GM23338 (cell line): ENCODE measurements around the gene ICA1L. TPM values are rescaled to one million over a fixed set of nuclear protein-coding genes. Genes with fewer than 3 reads are reported as not detected.

ENCODE experiments used
- ATAC-seq: fragments of 200-7000 bp; cut with Tn5 transposase; 3 replicates; pipeline ENCODE4 v1.9.1; 2020
- DNase-seq: peaks from one replicate; pipeline ENCODE4 v3.0.0-alpha.2; 2015; ENCODE audit warnings: low spot score
- H2AFZ ChIP-seq: fragments of 200-600 bp; sonication (generic); 2 replicates; pipeline ENCODE4 v1.8.0; 2016; ENCODE audit warnings: antibody characterized with exemption, mild to moderate bottlenecking, moderate library complexity
- H3F3A ChIP-seq: fragments of 200-600 bp; sonication (generic); replicated peaks from 2 replicates; pipeline ENCODE4 v1.8.0; 2017; ENCODE audit warnings: antibody characterized with exemption, mixed run types, low read depth
- H3K27ac ChIP-seq: fragments of 200-600 bp; sonication (generic); 2 replicates; pipeline ENCODE4 v1.6.1; 2016; ENCODE audit warnings: low read depth
- H3K27me3 ChIP-seq: fragments of 200-600 bp; sonication (generic); 2 replicates; pipeline ENCODE4 v1.8.0; 2016; ENCODE audit warnings: mild to moderate bottlenecking, mixed run types, moderate library complexity; ENCODE audit not compliant: insufficient read depth
- H3K36me3 ChIP-seq: fragments of 200-600 bp; sonication (generic); 2 replicates; pipeline ENCODE4 v1.8.0; 2016; ENCODE audit warnings: mild to moderate bottlenecking; ENCODE audit not compliant: insufficient read depth
- H3K4me1 ChIP-seq: fragments of 200-600 bp; sonication (generic); 2 replicates; pipeline ENCODE4 v1.8.0; 2016; ENCODE audit warnings: mild to moderate bottlenecking, moderate library complexity; ENCODE audit not compliant: insufficient read depth
- H3K4me2 ChIP-seq: fragments of 200-600 bp; sonication (generic); 2 replicates; pipeline ENCODE4 v1.7.1; 2017; ENCODE audit warnings: mixed run types
- H3K4me3 ChIP-seq: fragments of 200-600 bp; sonication (generic); 2 replicates; pipeline ENCODE4 v1.6.1; 2016; ENCODE audit warnings: mixed run types
- H3K79me2 ChIP-seq: fragments of 200-600 bp; sonication (generic); replicated peaks from 2 replicates; pipeline ENCODE4 v1.8.0; 2017; ENCODE audit warnings: mild to moderate bottlenecking; ENCODE audit not compliant: insufficient read depth
- H3K9me2 ChIP-seq: fragments of 200-600 bp; sonication (generic); 2 replicates; pipeline ENCODE4 v1.8.0; 2017; ENCODE audit not compliant: insufficient read depth
- H4K20me1 ChIP-seq: fragments of 200-600 bp; sonication (generic); replicated peaks from 2 replicates; pipeline ENCODE4 v1.8.0; 2017; ENCODE audit warnings: mild to moderate bottlenecking; ENCODE audit not compliant: insufficient read depth
- H3K27ac Mint-ChIP-seq: 2 replicates; pipeline ENCODE4 v1.8.0; 2020; ENCODE audit warnings: inconsistent platforms, mild to moderate bottlenecking, moderate library complexity, mixed read lengths
- H3K27me3 Mint-ChIP-seq: 3 replicates; pipeline ENCODE4 v1.8.0; 2022; ENCODE audit warnings: low read depth, mild to moderate bottlenecking, moderate library complexity, mixed read lengths, inconsistent platforms; ENCODE audit not compliant: insufficient read depth, poor library complexity
- H3K36me3 Mint-ChIP-seq: 3 replicates; pipeline ENCODE4 v1.8.0; 2021; ENCODE audit warnings: low read depth, mild to moderate bottlenecking, inconsistent platforms, moderate library complexity, mixed read lengths
- H3K4me1 Mint-ChIP-seq: 3 replicates; pipeline ENCODE4 v1.8.0; 2020; ENCODE audit warnings: mild to moderate bottlenecking, inconsistent platforms, mixed read lengths
- H3K4me3 Mint-ChIP-seq: 3 replicates; pipeline ENCODE4 v1.8.0; 2021; ENCODE audit warnings: moderate library complexity, mild to moderate bottlenecking, inconsistent platforms, mixed read lengths
- H3K9me3 Mint-ChIP-seq: 3 replicates; pipeline ENCODE4 v1.8.0; 2020; ENCODE audit warnings: moderate library complexity, mild to moderate bottlenecking, inconsistent platforms, mixed read lengths
- CREB1 ChIP-seq: fragments of 250-450 bp; sonication (Bioruptor Pico); IDR thresholded peaks from 2 replicates; pipeline ENCODE4 v1.5.0; 2020; ENCODE audit warnings: low read depth, mild to moderate bottlenecking, moderate library complexity
- JUNB ChIP-seq: IDR thresholded peaks from one replicate; pipeline ENCODE4 v1.6.1; 2016; ENCODE audit warnings: antibody characterized with exemption; ENCODE audit not compliant: unreplicated experiment
- POLR2AphosphoS5 ChIP-seq: IDR thresholded peaks from 2 replicates; pipeline ENCODE4 v1.6.1; 2016; ENCODE audit warnings: antibody characterized with exemption, low read depth
- polyA plus RNA-seq: library from polyadenylated mRNA; unstranded; fragments of >200 nt; fragmentation: Nextera tagmentation; extraction: Ambion mirVana; gene quantifications from 2 replicates; pipeline ENCODE4 v1.2.1, GENCODE V29; 2016
- total RNA-seq: library from RNA; depleted of rRNA; stranded (reverse); fragments of >200 nt; shearing (Covaris generic); gene quantifications from 2 replicates; pipeline ENCODE4 v1.2.3, GENCODE V29; 2014
- TF ChIP-seq, protein P1 (sequence below): fragments of 250-450 bp; sonication (Bioruptor Pico); IDR thresholded peaks from 2 replicates; pipeline ENCODE4 v1.5.0; 2020; ENCODE audit warnings: mild to moderate bottlenecking, moderate library complexity
- TF ChIP-seq, protein P2 (sequence below): IDR thresholded peaks from one replicate; pipeline ENCODE4 v1.6.1; 2018; ENCODE audit warnings: antibody characterized with exemption; ENCODE audit not compliant: unreplicated experiment
- TF ChIP-seq, protein P3 (sequence below): IDR thresholded peaks from 2 replicates; pipeline ENCODE4 v1.6.1; 2016; ENCODE audit warnings: antibody characterized with exemption

ICA1L gene
- total and polyA plus RNA-seq, 2 experiments from 2014 or later, result 1.6 to 7.2 TPM

DNA sequence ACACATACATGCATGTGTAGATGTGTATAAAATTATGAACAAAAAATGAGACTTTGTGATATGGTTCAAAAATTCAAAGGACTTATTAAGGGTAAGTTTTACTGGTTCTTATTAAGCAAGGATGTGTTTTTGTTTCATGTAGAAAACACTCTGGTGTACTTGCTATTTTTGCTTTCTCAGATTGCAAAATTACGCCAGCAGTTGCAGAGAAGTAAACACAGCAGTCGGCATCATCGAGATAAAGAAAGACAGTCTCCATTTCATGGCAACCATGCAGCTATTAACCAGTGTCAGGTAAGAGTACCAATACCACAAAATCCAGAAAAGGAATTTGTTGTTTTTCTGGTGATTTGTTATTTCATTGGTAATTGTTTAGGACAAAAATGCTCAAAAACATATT is 145.5 kb downstream of the ICA1L start (continued):
- TF ChIP-seq, protein P1, sequence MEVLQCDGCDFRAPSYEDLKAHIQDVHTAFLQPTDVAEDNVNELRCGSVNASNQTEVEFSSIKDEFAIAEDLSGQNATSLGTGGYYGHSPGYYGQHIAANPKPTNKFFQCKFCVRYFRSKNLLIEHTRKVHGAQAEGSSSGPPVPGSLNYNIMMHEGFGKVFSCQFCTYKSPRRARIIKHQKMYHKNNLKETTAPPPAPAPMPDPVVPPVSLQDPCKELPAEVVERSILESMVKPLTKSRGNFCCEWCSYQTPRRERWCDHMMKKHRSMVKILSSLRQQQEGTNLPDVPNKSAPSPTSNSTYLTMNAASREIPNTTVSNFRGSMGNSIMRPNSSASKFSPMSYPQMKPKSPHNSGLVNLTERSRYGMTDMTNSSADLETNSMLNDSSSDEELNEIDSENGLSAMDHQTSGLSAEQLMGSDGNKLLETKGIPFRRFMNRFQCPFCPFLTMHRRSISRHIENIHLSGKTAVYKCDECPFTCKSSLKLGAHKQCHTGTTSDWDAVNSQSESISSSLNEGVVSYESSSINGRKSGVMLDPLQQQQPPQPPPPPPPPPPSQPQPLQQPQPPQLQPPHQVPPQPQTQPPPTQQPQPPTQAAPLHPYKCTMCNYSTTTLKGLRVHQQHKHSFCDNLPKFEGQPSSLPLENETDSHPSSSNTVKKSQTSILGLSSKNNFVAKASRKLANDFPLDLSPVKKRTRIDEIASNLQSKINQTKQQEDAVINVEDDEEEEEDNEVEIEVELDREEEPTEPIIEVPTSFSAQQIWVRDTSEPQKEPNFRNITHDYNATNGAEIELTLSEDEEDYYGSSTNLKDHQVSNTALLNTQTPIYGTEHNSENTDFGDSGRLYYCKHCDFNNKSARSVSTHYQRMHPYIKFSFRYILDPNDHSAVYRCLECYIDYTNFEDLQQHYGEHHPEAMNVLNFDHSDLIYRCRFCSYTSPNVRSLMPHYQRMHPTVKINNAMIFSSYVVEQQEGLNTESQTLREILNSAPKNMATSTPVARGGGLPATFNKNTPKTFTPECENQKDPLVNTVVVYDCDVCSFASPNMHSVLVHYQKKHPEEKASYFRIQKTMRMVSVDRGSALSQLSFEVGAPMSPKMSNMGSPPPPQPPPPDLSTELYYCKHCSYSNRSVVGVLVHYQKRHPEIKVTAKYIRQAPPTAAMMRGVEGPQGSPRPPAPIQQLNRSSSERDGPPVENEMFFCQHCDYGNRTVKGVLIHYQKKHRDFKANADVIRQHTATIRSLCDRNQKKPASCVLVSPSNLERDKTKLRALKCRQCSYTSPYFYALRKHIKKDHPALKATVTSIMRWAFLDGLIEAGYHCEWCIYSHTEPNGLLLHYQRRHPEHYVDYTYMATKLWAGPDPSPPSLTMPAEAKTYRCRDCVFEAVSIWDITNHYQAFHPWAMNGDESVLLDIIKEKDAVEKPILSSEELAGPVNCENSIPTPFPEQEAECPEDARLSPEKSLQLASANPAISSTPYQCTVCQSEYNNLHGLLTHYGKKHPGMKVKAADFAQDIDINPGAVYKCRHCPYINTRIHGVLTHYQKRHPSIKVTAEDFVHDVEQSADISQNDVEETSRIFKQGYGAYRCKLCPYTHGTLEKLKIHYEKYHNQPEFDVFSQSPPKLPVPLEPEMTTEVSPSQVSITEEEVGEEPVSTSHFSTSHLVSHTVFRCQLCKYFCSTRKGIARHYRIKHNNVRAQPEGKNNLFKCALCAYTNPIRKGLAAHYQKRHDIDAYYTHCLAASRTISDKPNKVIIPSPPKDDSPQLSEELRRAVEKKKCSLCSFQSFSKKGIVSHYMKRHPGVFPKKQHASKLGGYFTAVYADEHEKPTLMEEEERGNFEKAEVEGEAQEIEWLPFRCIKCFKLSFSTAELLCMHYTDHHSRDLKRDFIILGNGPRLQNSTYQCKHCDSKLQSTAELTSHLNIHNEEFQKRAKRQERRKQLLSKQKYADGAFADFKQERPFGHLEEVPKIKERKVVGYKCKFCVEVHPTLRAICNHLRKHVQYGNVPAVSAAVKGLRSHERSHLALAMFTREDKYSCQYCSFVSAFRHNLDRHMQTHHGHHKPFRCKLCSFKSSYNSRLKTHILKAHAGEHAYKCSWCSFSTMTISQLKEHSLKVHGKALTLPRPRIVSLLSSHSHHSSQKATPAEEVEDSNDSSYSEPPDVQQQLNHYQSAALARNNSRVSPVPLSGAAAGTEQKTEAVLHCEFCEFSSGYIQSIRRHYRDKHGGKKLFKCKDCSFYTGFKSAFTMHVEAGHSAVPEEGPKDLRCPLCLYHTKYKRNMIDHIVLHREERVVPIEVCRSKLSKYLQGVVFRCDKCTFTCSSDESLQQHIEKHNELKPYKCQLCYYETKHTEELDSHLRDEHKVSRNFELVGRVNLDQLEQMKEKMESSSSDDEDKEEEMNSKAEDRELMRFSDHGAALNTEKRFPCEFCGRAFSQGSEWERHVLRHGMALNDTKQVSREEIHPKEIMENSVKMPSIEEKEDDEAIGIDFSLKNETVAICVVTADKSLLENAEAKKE (CRISPR knock-in tag), result no peak
- TF ChIP-seq POLR2AphosphoS5 (no peak), CREB1 (CRISPR knock-in tag) (no peak)
- TF ChIP-seq, protein P2, sequence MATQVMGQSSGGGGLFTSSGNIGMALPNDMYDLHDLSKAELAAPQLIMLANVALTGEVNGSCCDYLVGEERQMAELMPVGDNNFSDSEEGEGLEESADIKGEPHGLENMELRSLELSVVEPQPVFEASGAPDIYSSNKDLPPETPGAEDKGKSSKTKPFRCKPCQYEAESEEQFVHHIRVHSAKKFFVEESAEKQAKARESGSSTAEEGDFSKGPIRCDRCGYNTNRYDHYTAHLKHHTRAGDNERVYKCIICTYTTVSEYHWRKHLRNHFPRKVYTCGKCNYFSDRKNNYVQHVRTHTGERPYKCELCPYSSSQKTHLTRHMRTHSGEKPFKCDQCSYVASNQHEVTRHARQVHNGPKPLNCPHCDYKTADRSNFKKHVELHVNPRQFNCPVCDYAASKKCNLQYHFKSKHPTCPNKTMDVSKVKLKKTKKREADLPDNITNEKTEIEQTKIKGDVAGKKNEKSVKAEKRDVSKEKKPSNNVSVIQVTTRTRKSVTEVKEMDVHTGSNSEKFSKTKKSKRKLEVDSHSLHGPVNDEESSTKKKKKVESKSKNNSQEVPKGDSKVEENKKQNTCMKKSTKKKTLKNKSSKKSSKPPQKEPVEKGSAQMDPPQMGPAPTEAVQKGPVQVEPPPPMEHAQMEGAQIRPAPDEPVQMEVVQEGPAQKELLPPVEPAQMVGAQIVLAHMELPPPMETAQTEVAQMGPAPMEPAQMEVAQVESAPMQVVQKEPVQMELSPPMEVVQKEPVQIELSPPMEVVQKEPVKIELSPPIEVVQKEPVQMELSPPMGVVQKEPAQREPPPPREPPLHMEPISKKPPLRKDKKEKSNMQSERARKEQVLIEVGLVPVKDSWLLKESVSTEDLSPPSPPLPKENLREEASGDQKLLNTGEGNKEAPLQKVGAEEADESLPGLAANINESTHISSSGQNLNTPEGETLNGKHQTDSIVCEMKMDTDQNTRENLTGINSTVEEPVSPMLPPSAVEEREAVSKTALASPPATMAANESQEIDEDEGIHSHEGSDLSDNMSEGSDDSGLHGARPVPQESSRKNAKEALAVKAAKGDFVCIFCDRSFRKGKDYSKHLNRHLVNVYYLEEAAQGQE, result no peak

DNA sequence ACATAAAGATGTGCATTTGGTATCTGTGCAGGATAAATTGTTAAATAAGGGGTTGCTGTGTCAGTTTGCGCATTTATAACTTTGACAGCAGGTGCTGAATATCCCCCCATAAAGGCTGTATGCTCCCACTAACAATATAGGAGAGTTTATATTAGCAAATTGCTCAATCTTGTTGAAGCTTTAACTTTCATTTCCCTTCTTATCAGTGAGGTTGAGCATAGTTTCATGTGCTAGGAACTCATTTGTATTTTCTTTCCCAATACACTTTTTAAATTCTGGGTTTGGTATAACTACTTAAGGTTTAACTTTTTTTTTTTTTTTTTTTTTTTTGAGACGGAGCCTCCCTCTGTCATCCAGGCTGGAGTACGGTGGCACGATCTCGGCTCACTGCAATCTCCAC is 147.8 kb downstream of the ICA1L start:
- no peak overlapping the region for H3K27ac ChIP-seq
- no peaks in the 10 kb centered on the region for H3K4me1 ChIP-seq
- Mint-ChIP-seq H3K27ac (no peak overlapping the region), H3K27me3 (no peaks in the 10 kb centered on the region), H3K4me3 (no peak overlapping the region), H3K4me1 (peaks cover under 1% of the 10 kb centered on the region; the same call in 1 of the 3 replicates), H3K36me3 (no peaks in the 10 kb centered on the region; the same call in 2 of the 3 replicates), H3K9me3 (no peaks in the 10 kb centered on the region)
- H3K27me3 ChIP-seq, result no peaks in the 10 kb centered on the region
- TF ChIP-seq, protein P3, sequence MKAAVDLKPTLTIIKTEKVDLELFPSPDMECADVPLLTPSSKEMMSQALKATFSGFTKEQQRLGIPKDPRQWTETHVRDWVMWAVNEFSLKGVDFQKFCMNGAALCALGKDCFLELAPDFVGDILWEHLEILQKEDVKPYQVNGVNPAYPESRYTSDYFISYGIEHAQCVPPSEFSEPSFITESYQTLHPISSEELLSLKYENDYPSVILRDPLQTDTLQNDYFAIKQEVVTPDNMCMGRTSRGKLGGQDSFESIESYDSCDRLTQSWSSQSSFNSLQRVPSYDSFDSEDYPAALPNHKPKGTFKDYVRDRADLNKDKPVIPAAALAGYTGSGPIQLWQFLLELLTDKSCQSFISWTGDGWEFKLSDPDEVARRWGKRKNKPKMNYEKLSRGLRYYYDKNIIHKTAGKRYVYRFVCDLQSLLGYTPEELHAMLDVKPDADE, result no peak
- no peak for TF ChIP-seq JUNB
- H4K20me1 ChIP-seq, result no peaks in the 10 kb centered on the region; the same call in 1 of the 2 replicates
- H3F3A ChIP-seq, result no peaks in the 10 kb centered on the region
- H3K9me2 ChIP-seq, result no peaks in the 10 kb centered on the region
- H3K4me3 ChIP-seq, result no peak overlapping the region
- H3K4me2 ChIP-seq, result no peak overlapping the region
- no peak for ATAC-seq
- H3K79me2 ChIP-seq, result peaks cover 20% of the 10 kb centered on the region; the same call in 1 of the 2 replicates
- no peaks in the 10 kb centered on the region for H3K36me3 ChIP-seq
- H2AFZ ChIP-seq, result no peak overlapping the region
- no peak for DNase-seq
